Measurements from ENCODE around the gene PATJ. TPM values are rescaled to one million over a fixed set of nuclear protein-coding genes. Genes with fewer than 3 reads are reported as not detected.

The PATJ gene
- total RNA-seq, 4 donors from 2014 or later = 119 to 299 (median 149) TPM

GRCh38 chr1:61742620-61743430 lies 545 bp downstream of the PATJ start:
- TF ChIP-seq POLR2A (IDR thresholded peaks at IDR 0.05) = no peak
- TF ChIP-seq, protein P1, sequence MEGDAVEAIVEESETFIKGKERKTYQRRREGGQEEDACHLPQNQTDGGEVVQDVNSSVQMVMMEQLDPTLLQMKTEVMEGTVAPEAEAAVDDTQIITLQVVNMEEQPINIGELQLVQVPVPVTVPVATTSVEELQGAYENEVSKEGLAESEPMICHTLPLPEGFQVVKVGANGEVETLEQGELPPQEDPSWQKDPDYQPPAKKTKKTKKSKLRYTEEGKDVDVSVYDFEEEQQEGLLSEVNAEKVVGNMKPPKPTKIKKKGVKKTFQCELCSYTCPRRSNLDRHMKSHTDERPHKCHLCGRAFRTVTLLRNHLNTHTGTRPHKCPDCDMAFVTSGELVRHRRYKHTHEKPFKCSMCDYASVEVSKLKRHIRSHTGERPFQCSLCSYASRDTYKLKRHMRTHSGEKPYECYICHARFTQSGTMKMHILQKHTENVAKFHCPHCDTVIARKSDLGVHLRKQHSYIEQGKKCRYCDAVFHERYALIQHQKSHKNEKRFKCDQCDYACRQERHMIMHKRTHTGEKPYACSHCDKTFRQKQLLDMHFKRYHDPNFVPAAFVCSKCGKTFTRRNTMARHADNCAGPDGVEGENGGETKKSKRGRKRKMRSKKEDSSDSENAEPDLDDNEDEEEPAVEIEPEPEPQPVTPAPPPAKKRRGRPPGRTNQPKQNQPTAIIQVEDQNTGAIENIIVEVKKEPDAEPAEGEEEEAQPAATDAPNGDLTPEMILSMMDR (IDR thresholded peaks at IDR 0.05) = no peak
- no peak for TF ChIP-seq EP300 (IDR thresholded peaks at IDR 0.05; ENCODE audit: low read depth)
- TF ChIP-seq POLR2AphosphoS5 (IDR thresholded peaks at IDR 0.05) = no peak
- intact Hi-C loops (cut with DNase I; ENCODE audit: low total_unique reads) = no loop called here
- peaks cover 0 to 28% (median 15%) of the 10 kb centered on the region in 4 donors for H3K4me1 ChIP-seq
- H3K27me3 ChIP-seq = no peaks in the 10 kb centered on the region
- no peaks in the 10 kb centered on the region for H3K36me3 ChIP-seq
- DNase-seq = peak; percentile 42
- WGBS, 2 donors (ENCODE audit: low coverage in 1 of 2) = 8% methylated on average over 52 of the region's 74 CpGs; no CpG with 5 or more reads in 1 of the 2 donors
- in situ Hi-C loops (cut with MboI; ENCODE audit: low pct_ligation_motif_present in 1 of 4, low pct_unique_long_range_greater_than_20kb in 1 of 4, low sequenced_read_pairs in 3 of 4) = no loop called here
- H3K4me3 ChIP-seq = peak overlapping the region; percentile 94 to 98 (median 98)
- no peaks in the 10 kb centered on the region for H3K9me3 ChIP-seq
- peak overlapping the region; percentile 97 to 98 (median 98) for H3K27ac ChIP-seq

GRCh38 chr1:61743431-61743705 lies 1.1 kb downstream of the PATJ start:
- peak overlapping the region; percentile 97 to 98 (median 98) for H3K27ac ChIP-seq
- in situ Hi-C loops (cut with MboI; ENCODE audit: low pct_ligation_motif_present in 1 of 4, low pct_unique_long_range_greater_than_20kb in 1 of 4, low sequenced_read_pairs in 3 of 4) (no loop called here), intact Hi-C loops (cut with DNase I; ENCODE audit: low total_unique reads) (no loop called here)
- 44% methylated on average over 5 of the region's 5 CpGs; no CpG with 5 or more reads in 1 of the 2 donors for WGBS, 2 donors (ENCODE audit: low coverage in 1 of 2)
- TF ChIP-seq, protein P1 (IDR thresholded peaks at IDR 0.05) = no peak
- TF ChIP-seq POLR2AphosphoS5 (IDR thresholded peaks at IDR 0.05) (no peak), EP300 (IDR thresholded peaks at IDR 0.05; ENCODE audit: low read depth) (no peak)
- peaks cover 0 to 28% (median 15%) of the 10 kb centered on the region in 4 donors for H3K4me1 ChIP-seq
- H3K36me3 ChIP-seq = no peaks in the 10 kb centered on the region
- DNase-seq = no peak
- no peaks in the 10 kb centered on the region for H3K27me3 ChIP-seq
- H3K9me3 ChIP-seq = no peaks in the 10 kb centered on the region
- peak overlapping the region in 3 of 4 donors; percentile 94 to 98 (median 97) for H3K4me3 ChIP-seq

DNA sequence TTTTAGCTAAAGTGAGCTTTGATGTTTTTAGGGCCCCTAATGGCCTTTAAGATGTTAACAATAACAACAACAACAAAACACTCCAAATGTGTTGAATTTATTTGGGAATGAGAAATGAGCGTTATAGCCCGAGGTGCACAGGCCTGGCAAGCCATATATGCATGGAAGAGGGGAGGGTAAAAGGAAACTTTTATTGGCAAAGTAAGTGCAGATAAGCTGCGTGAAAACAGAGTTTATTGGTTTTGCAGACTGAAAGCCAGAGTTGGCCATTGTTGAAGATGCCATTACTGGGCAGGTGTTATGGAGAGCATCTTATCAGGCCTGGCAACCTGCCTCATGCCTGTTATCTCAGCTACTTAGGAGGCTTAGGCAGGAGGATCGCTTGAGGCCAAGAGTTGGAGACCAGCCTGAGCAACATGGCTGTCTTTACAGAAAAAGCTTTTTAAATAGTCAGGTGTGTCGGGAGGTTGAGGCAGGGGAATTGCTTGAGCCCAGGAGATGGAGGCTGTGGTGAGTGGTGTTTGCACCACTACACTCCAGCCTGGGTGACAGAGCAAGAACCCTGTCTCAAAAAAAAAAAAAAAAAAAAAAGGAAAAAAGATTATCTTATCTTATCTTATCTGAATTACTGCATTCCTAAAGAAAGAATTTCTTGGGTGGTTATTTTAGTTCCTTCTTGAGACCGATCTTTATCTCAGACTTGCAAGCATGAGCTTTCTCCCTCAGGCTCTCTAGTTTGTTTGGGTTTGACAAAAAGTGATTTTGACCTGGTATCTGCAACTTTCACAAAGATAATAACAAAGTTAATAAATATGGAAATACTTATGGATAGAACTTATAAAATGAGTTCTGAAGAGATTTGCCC lies 1.7 kb downstream of the PATJ start:
- peak overlapping the region in 3 of 4 donors; percentile 94 to 98 (median 97) for H3K4me3 ChIP-seq
- TF ChIP-seq POLR2AphosphoS5 (IDR thresholded peaks at IDR 0.05) (no peak), POLR2A (IDR thresholded peaks at IDR 0.05) (no peak), EP300 (IDR thresholded peaks at IDR 0.05; ENCODE audit: low read depth) (no peak)
- TF ChIP-seq, protein P1 (IDR thresholded peaks at IDR 0.05) = no peak
- H3K9me3 ChIP-seq = no peaks in the 10 kb centered on the region
- H3K27ac ChIP-seq = peak overlapping the region; percentile 97 to 98 (median 98)
- no peaks in the 10 kb centered on the region for H3K27me3 ChIP-seq
- intact Hi-C loops (cut with DNase I; ENCODE audit: low total_unique reads) = no loop called here
- WGBS, 2 donors (ENCODE audit: low coverage in 1 of 2) = 64% methylated on average over 4 to 6 of the region's 6 CpGs
- H3K36me3 ChIP-seq = no peaks in the 10 kb centered on the region
- in situ Hi-C loops (cut with MboI; ENCODE audit: low pct_ligation_motif_present in 1 of 4, low pct_unique_long_range_greater_than_20kb in 1 of 4, low sequenced_read_pairs in 3 of 4) = no loop called here
- DNase-seq = no peak
- peaks cover 0 to 28% (median 15%) of the 10 kb centered on the region in 4 donors for H3K4me1 ChIP-seq

DNA sequence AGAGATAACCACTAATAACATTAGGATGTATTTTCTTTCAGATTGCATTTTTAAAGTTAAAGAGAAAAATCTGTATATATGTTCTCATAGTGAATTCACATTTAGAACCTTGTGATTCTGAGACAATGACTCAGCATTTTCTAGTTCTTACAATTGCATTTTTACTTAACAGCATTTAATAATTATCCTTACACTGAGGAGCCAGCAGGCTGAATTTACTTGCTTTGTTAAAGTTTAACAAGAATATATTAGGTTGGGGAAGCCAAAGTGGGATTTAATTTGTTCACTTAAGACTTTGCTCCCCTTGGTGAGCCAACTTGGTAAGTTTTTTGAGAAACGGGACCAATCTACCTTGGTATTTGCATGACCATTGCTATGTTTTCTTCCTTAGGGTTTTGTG lies 4.5 kb downstream of the PATJ start:
- WGBS, 2 donors (ENCODE audit: low coverage in 1 of 2) = 3 to 44% methylated on average over 1 of the region's 1 CpG
- peaks cover 0 to 22% (median 11%) of the 10 kb centered on the region in 4 donors for H3K4me1 ChIP-seq
- no peak for DNase-seq
- H3K9me3 ChIP-seq = no peaks in the 10 kb centered on the region
- H3K27me3 ChIP-seq = no peaks in the 10 kb centered on the region
- H3K36me3 ChIP-seq = no peaks in the 10 kb centered on the region
- TF ChIP-seq EP300 (IDR thresholded peaks at IDR 0.05; ENCODE audit: low read depth) (no peak), POLR2AphosphoS5 (IDR thresholded peaks at IDR 0.05) (no peak), POLR2A (IDR thresholded peaks at IDR 0.05) (no peak)
- TF ChIP-seq, protein P1 (IDR thresholded peaks at IDR 0.05) = no peak
- H3K27ac ChIP-seq = no peak overlapping the region
- in situ Hi-C loops (cut with MboI; ENCODE audit: low pct_ligation_motif_present in 1 of 4, low pct_unique_long_range_greater_than_20kb in 1 of 4, low sequenced_read_pairs in 3 of 4) (no loop called here), intact Hi-C loops (cut with DNase I; ENCODE audit: low total_unique reads) (no loop called here)
- no peak overlapping the region for H3K4me3 ChIP-seq
